Measurements from ENCODE around the gene BRSK1. TPM values are rescaled to one million over a fixed set of nuclear protein-coding genes. Genes with fewer than 3 reads are reported as not detected.

Gene BRSK1
- total and polyA plus RNA-seq, 3 donors from 2014 or later: 12.8 to 20.7 (median 14.9) TPM

- no peaks in the 10 kb centered on the region for H3K36me3 ChIP-seq (ENCODE audit: low read depth, missing control alignments)
- H3K4me1 ChIP-seq: peaks cover 12% of the 10 kb centered on the region
- DNase-seq: peak; percentile 31
- WGBS, 2 donors: 56 to 60% methylated on average over 12 to 14 of the region's 14 CpGs
- TF ChIP-seq POLR2A (IDR thresholded peaks at IDR 0.05) (no peak), CTCF (IDR thresholded peaks at IDR 0.05) (no peak)
- no peaks in the 10 kb centered on the region for H3K9me3 ChIP-seq
- no peak overlapping the region for H3K27ac ChIP-seq
- intact Hi-C loops (cut with DNase I; ENCODE audit: low total_unique reads): no loop called here
- H3K4me3 ChIP-seq: peak overlapping the region in 1 of 2 donors; percentile 12
- no peaks in the 10 kb centered on the region for H3K27me3 ChIP-seq
Measured at GRCh38 chr19:55304980-55305379, 21.2 kb downstream of the BRSK1 start.

GRCh38 chr19:55305491-55305890 is 21.7 kb downstream of the BRSK1 start:
- TF ChIP-seq POLR2A (IDR thresholded peaks at IDR 0.05) (no peak), CTCF (IDR thresholded peaks at IDR 0.05) (no peak)
- no peaks in the 10 kb centered on the region for H3K36me3 ChIP-seq (ENCODE audit: low read depth, missing control alignments)
- intact Hi-C loops (cut with DNase I; ENCODE audit: low total_unique reads): no loop called here

GRCh38 chr19:55305983-55306562 is 22.3 kb downstream of the BRSK1 start:
- Histone ChIP-seq H3K27me3 (no peaks in the 10 kb centered on the region), H3K4me3 (no peak overlapping the region), H3K4me1 (peaks cover 6% of the 10 kb centered on the region), H3K9me3 (no peaks in the 10 kb centered on the region), H3K36me3 (ENCODE audit: low read depth, missing control alignments) (no peaks in the 10 kb centered on the region), H3K27ac (no peak overlapping the region)
- TF ChIP-seq CTCF (IDR thresholded peaks at IDR 0.05) (no peak), POLR2A (IDR thresholded peaks at IDR 0.05) (no peak)
- 88 to 93% methylated on average over 16 to 17 of the region's 17 CpGs for WGBS, 2 donors
- no peak for DNase-seq
- intact Hi-C loops (cut with DNase I; ENCODE audit: low total_unique reads): no loop called here

More at GRCh38 chr19:55305491-55305890, 21.7 kb downstream of the BRSK1 start:
- Histone ChIP-seq H3K9me3 (no peaks in the 10 kb centered on the region), H3K4me3 (no peak overlapping the region), H3K27me3 (no peaks in the 10 kb centered on the region), H3K4me1 (peaks cover 12% of the 10 kb centered on the region), H3K27ac (no peak overlapping the region)
- peak; percentile 85 for DNase-seq
- WGBS, 2 donors: 63 to 76% methylated on average over 9 of the region's 9 CpGs

- Histone ChIP-seq H3K9me3 (no peaks in the 10 kb centered on the region), H3K4me3 (no peak overlapping the region), H3K36me3 (ENCODE audit: low read depth, missing control alignments) (no peaks in the 10 kb centered on the region), H3K27me3 (no peaks in the 10 kb centered on the region), H3K27ac (no peak overlapping the region), H3K4me1 (no peaks in the 10 kb centered on the region)
- intact Hi-C loops (cut with DNase I; ENCODE audit: low total_unique reads): no loop called here
- DNase-seq: no peak
- TF ChIP-seq POLR2A (IDR thresholded peaks at IDR 0.05) (no peak), CTCF (IDR thresholded peaks at IDR 0.05) (no peak)
- 84 to 91% methylated on average over 3 of the region's 3 CpGs for WGBS, 2 donors
Measured at GRCh38 chr19:55306712-55307111, 22.9 kb downstream of the BRSK1 start.

- Histone ChIP-seq H3K4me3 (no peak overlapping the region), H3K9me3 (no peaks in the 10 kb centered on the region), H3K27ac (no peak overlapping the region), H3K4me1 (no peaks in the 10 kb centered on the region), H3K27me3 (no peaks in the 10 kb centered on the region), H3K36me3 (ENCODE audit: low read depth, missing control alignments) (no peaks in the 10 kb centered on the region)
- WGBS, 2 donors: 92 to 97% methylated on average over 5 to 11 of the region's 11 CpGs
- intact Hi-C loops (cut with DNase I; ENCODE audit: low total_unique reads): no loop called here
- no peak for DNase-seq
- TF ChIP-seq POLR2A (IDR thresholded peaks at IDR 0.05): no peak
- no peak for TF ChIP-seq CTCF (IDR thresholded peaks at IDR 0.05)
Measured at GRCh38 chr19:55308281-55308680, 24.5 kb downstream of the BRSK1 start.

All from testis (tissue), 3 donors.